SK-N-SH (cell line): ENCODE results near the gene ERVMER34-1. TPM values are rescaled to one million over a fixed set of nuclear protein-coding genes. Genes with fewer than 3 reads are reported as not detected.

ENCODE experiments used
- CTCF ChIA-PET: fragments of 300-600, 350-600 bp; formaldehyde crosslinking; extraction: SDS; loops from one replicate; lab custom pipeline; 2021; lab: Yijun Ruan, JAX
- POLR2A ChIA-PET: fragments of 350-600 bp; sonication (Branson Sonifier 250); formaldehyde crosslinking; extraction: SDS; loops from one replicate; lab custom pipeline; 2020; ENCODE audit warnings: antibody characterized with exemption, inconsistent platforms; lab: Yijun Ruan, JAX
- DNase-seq: peaks from one replicate; pipeline ENCODE4 v3.0.0; 2012
- H2AFZ ChIP-seq: fragments of 200-600 bp; sonication (generic); 2 replicates; pipeline ENCODE4 v1.8.1; 2016; ENCODE audit warnings: antibody characterized with exemption, mild to moderate bottlenecking, low read depth
- H3F3A ChIP-seq: fragments of 200-600 bp; sonication (generic); replicated peaks from 2 replicates; pipeline ENCODE3; 2016; ENCODE audit warnings: antibody characterized with exemption, mild to moderate bottlenecking; ENCODE audit not compliant: insufficient read depth
- H3K27ac ChIP-seq, 2 experiments: fragments of 200-500 bp in 1 of 2; fragments of 200-600 bp in 1 of 2; sonication (Bioruptor generic) in 1 of 2; sonication (generic), shearing (Covaris generic) in 1 of 2; 2 replicates each; pipeline versions ENCODE4 v1.5.1 to v1.6.1; 2014 to 2016; ENCODE audit warnings: low read depth in 2 of 2, inconsistent platforms in 1 of 2, low read length in 1 of 2, mild to moderate bottlenecking in 1 of 2, mixed read lengths in 1 of 2
- H3K27me3 ChIP-seq: fragments of 200-600 bp; sonication (generic), shearing (Covaris generic); 2 replicates; pipeline ENCODE4 v1.6.1; 2016; ENCODE audit warnings: mixed run types; ENCODE audit not compliant: insufficient read depth
- H3K36me3 ChIP-seq, 2 experiments: fragments of 200-500 bp in 1 of 2; fragments of 200-600 bp in 1 of 2; sonication (Bioruptor generic) in 1 of 2; sonication (generic) in 1 of 2; replicated peaks in 1 of 2; 2 replicates each; pipeline versions ENCODE3 to v1.5.1; 2014 to 2016; ENCODE audit warnings: low read length in 1 of 2, mild to moderate bottlenecking in 1 of 2; ENCODE audit not compliant: insufficient read depth in 2 of 2, control insufficient read depth in 1 of 2
- H3K4me1 ChIP-seq, 2 experiments: fragments of 200-500 bp in 1 of 2; fragments of 200-600 bp in 1 of 2; sonication (Bioruptor generic) in 1 of 2; sonication (generic), shearing (Covaris generic) in 1 of 2; 2 replicates each; pipeline versions ENCODE4 v1.5.1 to v1.6.1; 2014 to 2016; ENCODE audit warnings: low read depth in 1 of 2, low read length in 1 of 2, mixed run types in 1 of 2; ENCODE audit not compliant: insufficient read depth in 2 of 2, control insufficient read depth in 1 of 2
- H3K4me2 ChIP-seq: fragments of 200-600 bp; sonication (generic), shearing (Covaris generic); 2 replicates; pipeline ENCODE4 v1.6.1; 2017; ENCODE audit warnings: mixed run types
- H3K4me3 ChIP-seq, 2 experiments: fragments of 200-500 bp in 1 of 2; fragments of 200-600 bp in 1 of 2; sonication (Bioruptor generic) in 1 of 2; sonication (generic), shearing (Covaris generic) in 1 of 2; 2 replicates each; pipeline versions ENCODE4 v1.5.1 to v1.8.1; 2014 to 2016; ENCODE audit warnings: low read depth in 2 of 2, inconsistent platforms in 1 of 2, low read length in 1 of 2, mild to moderate bottlenecking in 1 of 2, mixed read lengths in 1 of 2, moderate library complexity in 1 of 2
- H3K79me2 ChIP-seq: fragments of 200-600 bp; sonication (generic); 2 replicates; pipeline ENCODE4 v1.8.1; 2017; ENCODE audit warnings: mild to moderate bottlenecking; ENCODE audit not compliant: insufficient read depth
- H3K9ac ChIP-seq: fragments of 200-600 bp; sonication (generic); 2 replicates; pipeline ENCODE4 v1.6.1; 2017; ENCODE audit warnings: mixed run types
- H3K9me2 ChIP-seq: fragments of 200-600 bp; sonication (generic); 2 replicates; pipeline ENCODE4 v1.6.1; 2017; ENCODE audit warnings: mixed run types
- H3K9me3 ChIP-seq: fragments of 200-600 bp; sonication (generic); 2 replicates; pipeline ENCODE4 v1.6.1; 2017; ENCODE audit warnings: mixed run types, mild to moderate bottlenecking, moderate library complexity
- H4K20me1 ChIP-seq: fragments of 200-600 bp; sonication (generic); 2 replicates; pipeline ENCODE4 v1.6.1; 2017; ENCODE audit warnings: mild to moderate bottlenecking, mixed run types; ENCODE audit not compliant: insufficient read depth
- CHD2 ChIP-seq: fragments of 150-350 bp; IDR thresholded peaks from 2 replicates; pipeline ENCODE4 v1.6.1; 2018; ENCODE audit warnings: low read length; ENCODE audit not compliant: partially characterized antibody
- EZH2phosphoT487 ChIP-seq: fragments of 200-600 bp; sonication (generic); IDR thresholded peaks from 2 replicates; pipeline ENCODE4 v1.6.1; 2017; ENCODE audit warnings: low read depth, mixed run types, mild to moderate bottlenecking, antibody characterized with exemption, moderate library complexity, borderline replicate concordance
- FOXJ3 ChIP-seq: sonication (generic); formaldehyde crosslinking; IDR thresholded peaks from 2 replicates; pipeline ENCODE4 v1.5.1; 2020; ENCODE audit warnings: mild to moderate bottlenecking, missing genetic modification reagents
- MXI1 ChIP-seq: IDR thresholded peaks from 2 replicates; pipeline ENCODE4 v1.6.1; 2012; ENCODE audit warnings: mild to moderate bottlenecking, low read depth, low read length, improper control_type of control experiment
- RCOR1 ChIP-seq: fragments of 150-350 bp; IDR thresholded peaks from 2 replicates; pipeline ENCODE4 v1.6.1; 2017; ENCODE audit warnings: antibody characterized with exemption, low read length
- SMC3 ChIP-seq: IDR thresholded peaks from 2 replicates; pipeline ENCODE4 v1.6.1; 2012; ENCODE audit warnings: low read depth, low read length, improper control_type of control experiment
- TAF1 ChIP-seq: IDR thresholded peaks from 2 replicates; pipeline ENCODE4 v1.6.1; 2012; ENCODE audit warnings: low read depth, mild to moderate bottlenecking, low read length, moderate library complexity, borderline replicate concordance
- YY1 ChIP-seq: IDR thresholded peaks from 2 replicates; pipeline ENCODE4 v1.4.0; 2012; ENCODE audit warnings: low read depth, mild to moderate bottlenecking
- WGBS: methylation state at CpG from one replicate; pipeline ENCODE4 v1.1.6; 2017; ENCODE audit warnings: low lambda C conversion rate; 5-methylcytosine and 5-hydroxymethylcytosine counted together
- polyA plus RNA-seq, 3 experiments: library from polyadenylated mRNA; depleted of rRNA; stranded (reverse); fragments of >200 nt; gene quantifications; 2 replicates each; pipeline ENCODE4 v1.2.3, GENCODE V29; 2012
- TF ChIP-seq, protein P1 (sequence below): fragments of 200-600 bp; sonication (generic); IDR thresholded peaks from 2 replicates; pipeline ENCODE4 v1.6.1; 2017; ENCODE audit warnings: antibody characterized with exemption, mild to moderate bottlenecking, moderate library complexity
- TF ChIP-seq, protein P2 (sequence below): IDR thresholded peaks from 2 replicates; pipeline ENCODE4 v1.4.0; 2012; ENCODE audit warnings: low read depth
- TF ChIP-seq, protein P3 (sequence below): IDR thresholded peaks from 2 replicates; pipeline ENCODE4; 2012
- TF ChIP-seq, protein P4 (sequence below): IDR thresholded peaks from 2 replicates; pipeline ENCODE4 v1.4.0; 2012; ENCODE audit warnings: low read depth, borderline replicate concordance

Gene ERVMER34-1
- polyA plus RNA-seq, 1 of the 3 experiments (the other 2 are of a cell fraction): 0.05 TPM

DNA sequence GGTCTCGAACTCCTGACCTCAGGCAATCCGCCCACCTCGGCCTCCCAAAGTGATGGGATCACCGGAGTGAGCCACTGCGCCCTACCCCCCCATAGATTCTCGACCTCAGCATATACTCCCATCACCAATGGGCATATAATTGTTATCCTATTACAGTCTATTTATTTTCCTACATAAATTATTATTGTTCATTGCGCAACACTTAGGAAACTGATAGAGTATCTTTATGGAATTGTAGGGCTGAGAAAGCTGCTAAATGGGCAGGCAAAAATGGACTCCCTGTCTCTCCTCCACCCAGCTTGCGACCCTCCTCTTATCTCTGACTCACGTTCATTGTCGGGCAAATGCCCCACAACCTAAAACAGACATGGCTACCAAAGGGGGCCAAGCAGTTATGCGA lies 1.0 kb downstream of the ERVMER34-1 start:
- Histone ChIP-seq H3K79me2 (no peaks in the 10 kb centered on the region), H2AFZ (no peak overlapping the region), H3K27me3 (no peaks in the 10 kb centered on the region; the same call in 1 of the 2 replicates), H4K20me1 (no peaks in the 10 kb centered on the region), H3K9me3 (no peaks in the 10 kb centered on the region), H3K4me1 (peaks cover 0 to 5% of the 10 kb centered on the region in 2 experiments; a peak in 1 of 4 replicates), H3K27ac (no peak overlapping the region), H3K4me2 (no peak overlapping the region), H3K9me2 (no peaks in the 10 kb centered on the region), H3K36me3 (no peaks in the 10 kb centered on the region), H3F3A (no peaks in the 10 kb centered on the region), H3K9ac (no peak overlapping the region), H3K4me3 (no peak overlapping the region)
- TF ChIP-seq RCOR1 (no peak), EZH2phosphoT487 (no peak), CHD2 (no peak), YY1 (no peak), SMC3 (no peak)
- TF ChIP-seq, protein P1, sequence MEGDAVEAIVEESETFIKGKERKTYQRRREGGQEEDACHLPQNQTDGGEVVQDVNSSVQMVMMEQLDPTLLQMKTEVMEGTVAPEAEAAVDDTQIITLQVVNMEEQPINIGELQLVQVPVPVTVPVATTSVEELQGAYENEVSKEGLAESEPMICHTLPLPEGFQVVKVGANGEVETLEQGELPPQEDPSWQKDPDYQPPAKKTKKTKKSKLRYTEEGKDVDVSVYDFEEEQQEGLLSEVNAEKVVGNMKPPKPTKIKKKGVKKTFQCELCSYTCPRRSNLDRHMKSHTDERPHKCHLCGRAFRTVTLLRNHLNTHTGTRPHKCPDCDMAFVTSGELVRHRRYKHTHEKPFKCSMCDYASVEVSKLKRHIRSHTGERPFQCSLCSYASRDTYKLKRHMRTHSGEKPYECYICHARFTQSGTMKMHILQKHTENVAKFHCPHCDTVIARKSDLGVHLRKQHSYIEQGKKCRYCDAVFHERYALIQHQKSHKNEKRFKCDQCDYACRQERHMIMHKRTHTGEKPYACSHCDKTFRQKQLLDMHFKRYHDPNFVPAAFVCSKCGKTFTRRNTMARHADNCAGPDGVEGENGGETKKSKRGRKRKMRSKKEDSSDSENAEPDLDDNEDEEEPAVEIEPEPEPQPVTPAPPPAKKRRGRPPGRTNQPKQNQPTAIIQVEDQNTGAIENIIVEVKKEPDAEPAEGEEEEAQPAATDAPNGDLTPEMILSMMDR: no peak
- TF ChIP-seq, protein P2, sequence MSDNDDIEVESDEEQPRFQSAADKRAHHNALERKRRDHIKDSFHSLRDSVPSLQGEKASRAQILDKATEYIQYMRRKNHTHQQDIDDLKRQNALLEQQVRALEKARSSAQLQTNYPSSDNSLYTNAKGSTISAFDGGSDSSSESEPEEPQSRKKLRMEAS: no peak
- 91% methylated on average over 11 of the region's 11 CpGs for WGBS
- DNase-seq: no peak
- POLR2A ChIA-PET: no interaction called here
- CTCF ChIA-PET: interaction anchor here (1.4 kb wide), 1 partner anchor 205 kb away, joined by 3 read pairs; no protein-coding TSS in a partner anchor

DNA sequence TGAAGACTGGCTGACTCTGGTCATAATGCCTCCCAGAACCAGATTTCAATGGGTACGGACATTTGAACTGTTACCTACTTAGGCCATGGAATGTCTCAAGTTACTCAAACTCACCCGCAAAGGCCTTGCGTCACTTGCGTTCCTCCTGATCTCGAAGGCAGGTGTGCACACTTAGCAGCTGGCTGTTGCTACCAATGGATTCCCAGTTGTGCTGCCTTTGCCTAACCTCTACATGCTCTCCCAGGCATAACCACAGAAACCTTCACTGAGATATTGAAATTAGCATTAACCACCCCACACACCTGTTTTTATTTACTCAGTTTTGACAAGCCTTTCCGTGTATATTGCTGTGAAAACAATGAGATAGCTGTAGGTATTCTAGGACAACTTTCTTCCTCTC lies 2.8 kb downstream of the ERVMER34-1 start:
- Histone ChIP-seq H3K4me1 (peaks cover 0 to 5% of the 10 kb centered on the region in 2 experiments; a peak in 1 of 4 replicates), H3K9me3 (no peaks in the 10 kb centered on the region), H3F3A (no peaks in the 10 kb centered on the region), H4K20me1 (no peaks in the 10 kb centered on the region)
- POLR2A ChIA-PET: no interaction called here
- DNase-seq: no peak
- TF ChIP-seq, protein P3, sequence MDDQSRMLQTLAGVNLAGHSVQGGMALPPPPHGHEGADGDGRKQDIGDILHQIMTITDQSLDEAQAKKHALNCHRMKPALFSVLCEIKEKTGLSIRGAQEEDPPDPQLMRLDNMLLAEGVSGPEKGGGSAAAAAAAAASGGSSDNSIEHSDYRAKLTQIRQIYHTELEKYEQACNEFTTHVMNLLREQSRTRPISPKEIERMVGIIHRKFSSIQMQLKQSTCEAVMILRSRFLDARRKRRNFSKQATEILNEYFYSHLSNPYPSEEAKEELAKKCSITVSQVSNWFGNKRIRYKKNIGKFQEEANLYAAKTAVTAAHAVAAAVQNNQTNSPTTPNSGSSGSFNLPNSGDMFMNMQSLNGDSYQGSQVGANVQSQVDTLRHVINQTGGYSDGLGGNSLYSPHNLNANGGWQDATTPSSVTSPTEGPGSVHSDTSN: no peak
- TF ChIP-seq MXI1 (no peak), FOXJ3 (CRISPR knock-in tag) (no peak), TAF1 (no peak)
- TF ChIP-seq, protein P4, sequence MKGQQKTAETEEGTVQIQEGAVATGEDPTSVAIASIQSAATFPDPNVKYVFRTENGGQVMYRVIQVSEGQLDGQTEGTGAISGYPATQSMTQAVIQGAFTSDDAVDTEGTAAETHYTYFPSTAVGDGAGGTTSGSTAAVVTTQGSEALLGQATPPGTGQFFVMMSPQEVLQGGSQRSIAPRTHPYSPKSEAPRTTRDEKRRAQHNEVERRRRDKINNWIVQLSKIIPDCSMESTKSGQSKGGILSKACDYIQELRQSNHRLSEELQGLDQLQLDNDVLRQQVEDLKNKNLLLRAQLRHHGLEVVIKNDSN: no peak
- TF ChIP-seq, all 33 proteins: peak for 0
- H3K4me2 ChIP-seq: no peak overlapping the region
- no peak overlapping the region for H2AFZ ChIP-seq
- no peaks in the 10 kb centered on the region for H3K36me3 ChIP-seq
- H3K79me2 ChIP-seq: no peaks in the 10 kb centered on the region
- CTCF ChIA-PET: interaction anchor here (0.6 kb wide), 1 partner anchor 58 kb away, joined by 3 read pairs; no protein-coding TSS in a partner anchor
- no peaks in the 10 kb centered on the region; the same call in 1 of the 2 replicates for H3K27me3 ChIP-seq
- 72% methylated on average over 3 of the region's 6 CpGs for WGBS
- H3K9me2 ChIP-seq: no peaks in the 10 kb centered on the region
- no peak overlapping the region for H3K4me3 ChIP-seq
- no peak overlapping the region for H3K27ac ChIP-seq
- H3K9ac ChIP-seq: no peak overlapping the region
